ENCODE results near the gene DRAP1.

- TF ChIP-seq, protein P1, sequence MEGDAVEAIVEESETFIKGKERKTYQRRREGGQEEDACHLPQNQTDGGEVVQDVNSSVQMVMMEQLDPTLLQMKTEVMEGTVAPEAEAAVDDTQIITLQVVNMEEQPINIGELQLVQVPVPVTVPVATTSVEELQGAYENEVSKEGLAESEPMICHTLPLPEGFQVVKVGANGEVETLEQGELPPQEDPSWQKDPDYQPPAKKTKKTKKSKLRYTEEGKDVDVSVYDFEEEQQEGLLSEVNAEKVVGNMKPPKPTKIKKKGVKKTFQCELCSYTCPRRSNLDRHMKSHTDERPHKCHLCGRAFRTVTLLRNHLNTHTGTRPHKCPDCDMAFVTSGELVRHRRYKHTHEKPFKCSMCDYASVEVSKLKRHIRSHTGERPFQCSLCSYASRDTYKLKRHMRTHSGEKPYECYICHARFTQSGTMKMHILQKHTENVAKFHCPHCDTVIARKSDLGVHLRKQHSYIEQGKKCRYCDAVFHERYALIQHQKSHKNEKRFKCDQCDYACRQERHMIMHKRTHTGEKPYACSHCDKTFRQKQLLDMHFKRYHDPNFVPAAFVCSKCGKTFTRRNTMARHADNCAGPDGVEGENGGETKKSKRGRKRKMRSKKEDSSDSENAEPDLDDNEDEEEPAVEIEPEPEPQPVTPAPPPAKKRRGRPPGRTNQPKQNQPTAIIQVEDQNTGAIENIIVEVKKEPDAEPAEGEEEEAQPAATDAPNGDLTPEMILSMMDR (conservative IDR thresholded peaks at IDR 0.05; ENCODE audit: low read length) = no peak
- no peak for TF ChIP-seq EZH2phosphoT487 (IDR thresholded peaks at IDR 0.05; ENCODE audit: borderline replicate concordance, low read depth, low read length)
Observed at GRCh38 chr11:65915821-65916251, 3.4 kb upstream of the DRAP1 start.

Measured in OCI-LY7 (cell line).